GM13977 (cell line): ENCODE data around the gene TOMM7.
A peak's percentile ranks its signal among the peaks of the same experiment; 100 is the strongest.
"Not testable (repeated sequence)": the region's sequence is repeated elsewhere in the genome, so short reads cannot be mapped to it uniquely, and the experiment has no call there.

Experiments
- DNase-seq: peaks from one replicate; pipeline ENCODE4 v3.0.0; 2012; ENCODE audit warnings: low spot score
- in situ Hi-C: fragments of 300-500 bp; cut with MboI; formaldehyde crosslinking; loops from one replicate; pipeline ENCODE4 v1.12.0; 2022; ENCODE audit warnings: low sequenced_read_pairs, low pct_unique_long_range_greater_than_20kb, mixed read lengths, inconsistent platforms; ENCODE audit not compliant: unreplicated experiment
- TF ChIP-seq, protein P1 (sequence below): IDR thresholded peaks from 2 replicates; pipeline ENCODE4 v1.5.1; 2012; ENCODE audit warnings: mild to moderate bottlenecking, control low read depth; ENCODE audit not compliant: insufficient read depth; ENCODE audit errors: extremely low read depth, missing control alignments

TOMM7 gene

DNA sequence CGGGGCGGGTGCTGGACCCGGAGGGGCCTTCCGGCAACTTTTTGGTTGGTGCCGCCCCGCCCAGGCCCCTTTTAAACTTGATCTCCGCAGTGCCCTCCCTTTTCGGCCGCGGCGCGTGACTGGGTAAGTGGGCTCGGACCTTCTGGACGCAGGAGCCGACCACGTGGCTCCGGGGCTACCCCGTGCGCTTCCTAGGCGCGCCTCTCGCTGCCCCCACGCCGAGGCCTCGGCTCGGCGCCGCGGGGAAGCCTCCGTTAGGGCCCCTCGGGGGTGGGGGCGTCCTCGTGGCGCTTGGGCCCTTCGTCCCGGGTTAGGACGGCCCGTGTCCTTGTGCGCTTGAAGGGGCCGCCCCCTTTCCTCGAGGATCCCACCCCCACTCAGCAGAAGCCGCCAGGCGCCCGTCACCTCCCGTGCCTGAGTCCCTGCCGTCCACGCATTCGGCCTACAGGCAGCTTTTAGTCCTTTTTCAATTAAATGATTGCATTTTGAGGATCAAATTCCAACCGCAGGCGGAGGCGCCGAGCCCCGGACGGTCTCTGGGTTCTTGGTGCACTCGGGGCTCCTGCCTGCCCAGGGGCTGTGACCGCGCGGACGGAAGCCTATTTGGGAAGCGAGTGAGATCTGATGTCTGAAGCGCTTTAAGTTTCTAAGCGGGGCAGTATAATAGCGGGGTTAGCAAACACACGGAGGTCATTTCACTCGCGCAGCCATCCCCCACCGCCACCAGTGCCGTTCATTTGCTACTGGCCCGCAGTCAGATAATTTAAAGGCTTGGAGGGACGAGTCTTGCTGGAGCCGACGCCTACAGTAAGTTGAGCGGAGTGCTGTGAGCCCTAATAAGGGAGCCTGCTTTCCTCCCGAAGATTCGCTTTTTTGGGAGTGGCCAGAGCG, 31.8 kb upstream of the TOMM7 start:
- DNase-seq = peak; percentile 96
- in situ Hi-C loops = no loop called here
- TF ChIP-seq, protein P1, sequence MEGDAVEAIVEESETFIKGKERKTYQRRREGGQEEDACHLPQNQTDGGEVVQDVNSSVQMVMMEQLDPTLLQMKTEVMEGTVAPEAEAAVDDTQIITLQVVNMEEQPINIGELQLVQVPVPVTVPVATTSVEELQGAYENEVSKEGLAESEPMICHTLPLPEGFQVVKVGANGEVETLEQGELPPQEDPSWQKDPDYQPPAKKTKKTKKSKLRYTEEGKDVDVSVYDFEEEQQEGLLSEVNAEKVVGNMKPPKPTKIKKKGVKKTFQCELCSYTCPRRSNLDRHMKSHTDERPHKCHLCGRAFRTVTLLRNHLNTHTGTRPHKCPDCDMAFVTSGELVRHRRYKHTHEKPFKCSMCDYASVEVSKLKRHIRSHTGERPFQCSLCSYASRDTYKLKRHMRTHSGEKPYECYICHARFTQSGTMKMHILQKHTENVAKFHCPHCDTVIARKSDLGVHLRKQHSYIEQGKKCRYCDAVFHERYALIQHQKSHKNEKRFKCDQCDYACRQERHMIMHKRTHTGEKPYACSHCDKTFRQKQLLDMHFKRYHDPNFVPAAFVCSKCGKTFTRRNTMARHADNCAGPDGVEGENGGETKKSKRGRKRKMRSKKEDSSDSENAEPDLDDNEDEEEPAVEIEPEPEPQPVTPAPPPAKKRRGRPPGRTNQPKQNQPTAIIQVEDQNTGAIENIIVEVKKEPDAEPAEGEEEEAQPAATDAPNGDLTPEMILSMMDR = no peak

DNA sequence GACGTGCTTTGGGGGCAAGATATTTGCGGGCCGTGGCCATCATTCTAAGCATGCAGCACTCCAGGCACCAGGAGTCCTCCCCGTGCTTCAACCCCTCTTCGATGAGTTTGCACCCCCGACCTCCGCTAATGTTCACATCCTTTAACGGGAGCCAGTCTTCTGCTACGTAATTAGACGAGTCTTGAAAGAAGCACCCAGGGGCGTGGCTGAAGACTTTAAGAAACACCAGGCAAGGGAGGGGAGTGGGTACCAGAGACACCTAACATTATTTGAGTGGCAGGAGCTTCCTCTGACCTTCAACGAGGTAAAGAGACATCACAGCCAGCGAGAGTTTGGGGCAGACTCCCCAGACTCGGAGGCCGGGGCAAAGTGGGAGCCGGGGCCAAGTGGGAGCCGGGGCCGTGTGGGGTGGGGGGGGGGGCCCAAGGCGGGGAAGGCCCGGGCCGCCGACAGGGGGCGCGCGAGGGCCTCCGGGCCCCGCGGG, 31.1 kb upstream of the TOMM7 start:
- peak; percentile 25 for DNase-seq
- in situ Hi-C loops = no loop called here
- TF ChIP-seq, protein P1 = peak; percentile 45

DNA sequence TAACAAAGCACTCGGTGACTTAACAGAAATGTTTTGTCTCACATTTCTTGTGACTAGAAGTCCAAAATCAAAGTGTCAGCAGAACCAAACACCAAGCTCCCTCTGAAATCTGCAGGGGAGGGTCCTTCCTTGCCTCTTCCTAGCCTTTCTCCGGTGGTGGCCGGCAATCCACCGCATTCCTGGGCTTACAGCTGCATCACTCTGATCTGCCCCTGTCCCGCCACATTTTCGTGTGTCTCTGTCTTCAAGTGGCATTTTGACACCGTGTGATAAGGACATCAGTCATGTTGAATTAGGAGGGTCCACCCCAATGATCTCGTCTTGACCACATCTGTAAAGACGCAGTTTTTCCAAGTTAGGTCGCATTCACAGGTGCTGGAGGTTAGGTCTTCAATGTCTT, 30.5 kb upstream of the TOMM7 start:
- TF ChIP-seq, protein P1 = no peak
- DNase-seq = no peak
- in situ Hi-C loops = no loop called here

DNA sequence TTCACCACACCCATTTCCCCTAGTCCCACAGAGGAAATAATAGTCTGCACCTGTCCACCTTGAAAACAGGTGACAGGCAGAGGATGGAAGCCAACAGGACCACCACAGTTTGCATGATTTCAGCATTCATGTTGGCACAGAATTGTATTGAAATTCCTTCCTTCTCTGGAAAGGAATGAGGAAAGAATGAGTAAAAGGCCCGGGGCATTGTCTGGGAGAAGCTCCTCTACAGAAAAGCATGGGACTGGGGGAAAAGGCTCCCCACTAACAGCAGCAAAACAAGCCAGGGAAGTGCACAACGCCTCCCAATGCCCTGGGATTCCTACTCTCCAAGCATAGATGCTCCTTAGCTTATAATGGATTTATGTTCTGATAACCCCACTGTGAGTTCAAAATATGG, 28.5 kb upstream of the TOMM7 start:
- no peak for DNase-seq
- in situ Hi-C loops = no loop called here

DNA sequence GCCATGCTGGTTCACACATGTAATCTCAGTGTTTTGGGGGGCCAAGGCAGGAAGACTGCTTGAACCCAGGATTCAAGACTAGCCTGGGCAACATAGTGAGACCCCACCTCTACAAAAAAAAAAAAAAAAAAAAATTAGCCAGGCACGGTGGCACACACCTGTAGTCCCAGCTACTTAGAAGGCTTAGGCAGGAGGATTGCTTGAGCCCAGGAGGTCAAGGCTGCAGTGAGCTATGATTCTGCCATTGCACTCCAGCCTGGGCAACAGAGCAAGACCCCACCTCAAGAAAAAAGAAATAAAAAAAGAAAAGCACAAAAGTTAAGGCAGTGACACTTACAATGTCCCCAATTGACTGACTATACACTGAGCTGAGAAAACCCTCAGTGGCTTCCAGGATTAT, 27.7 kb upstream of the TOMM7 start:
- in situ Hi-C loops, DNase-seq: not testable (repeated sequence)

More for the DNA sequence above, 28.5 kb upstream of the TOMM7 start:
- TF ChIP-seq, protein P1 = no peak

DNA sequence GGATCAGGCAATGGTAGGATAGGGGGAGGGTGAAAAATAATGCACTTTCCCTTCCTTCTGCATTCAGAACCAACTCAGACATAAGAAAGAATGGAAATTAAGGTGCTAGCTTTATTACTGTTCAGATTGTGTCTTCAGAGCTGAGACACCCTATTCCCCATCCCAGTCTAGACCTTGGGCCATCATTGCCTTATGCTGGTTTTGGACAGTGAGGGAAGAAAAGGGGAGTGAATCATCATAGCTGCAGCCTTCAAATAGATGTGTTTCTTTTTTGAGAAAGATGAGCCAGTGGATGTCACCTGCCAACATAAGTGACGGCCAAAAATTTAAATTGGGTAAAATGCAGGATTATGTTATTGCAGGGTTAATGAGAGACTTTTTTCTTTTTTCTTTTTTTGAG, 27.0 kb upstream of the TOMM7 start:
- TF ChIP-seq, protein P1 = no peak
- in situ Hi-C loops = loop anchor here (10.0 kb wide), 1 partner anchor 205 kb away; no protein-coding TSS in a partner anchor
- no peak for DNase-seq

DNA sequence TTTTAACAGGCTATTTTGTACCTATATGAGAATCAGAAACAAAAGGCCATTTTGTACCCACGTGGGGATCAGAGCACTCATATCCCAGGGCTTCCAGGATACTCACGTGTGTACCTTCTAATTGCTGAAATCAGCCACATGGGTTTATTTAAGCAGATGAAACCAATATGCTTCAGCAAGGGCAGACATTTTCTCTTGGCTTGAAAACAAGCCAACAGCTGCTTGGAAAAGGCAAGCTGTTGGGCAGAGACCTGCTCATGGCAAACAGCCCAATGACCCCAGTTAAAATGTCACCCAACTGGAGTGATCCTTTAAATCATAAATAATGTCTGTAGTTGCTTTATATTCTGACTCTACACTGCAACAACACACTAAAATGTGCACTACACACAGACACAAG, 26.5 kb upstream of the TOMM7 start:
- DNase-seq = no peak
- TF ChIP-seq, protein P1 = no peak
- in situ Hi-C loops = loop anchor here (10.0 kb wide), 1 partner anchor 206 kb away; no protein-coding TSS in a partner anchor
